ENCODE measurements around the gene GUCY1A2.

DNA sequence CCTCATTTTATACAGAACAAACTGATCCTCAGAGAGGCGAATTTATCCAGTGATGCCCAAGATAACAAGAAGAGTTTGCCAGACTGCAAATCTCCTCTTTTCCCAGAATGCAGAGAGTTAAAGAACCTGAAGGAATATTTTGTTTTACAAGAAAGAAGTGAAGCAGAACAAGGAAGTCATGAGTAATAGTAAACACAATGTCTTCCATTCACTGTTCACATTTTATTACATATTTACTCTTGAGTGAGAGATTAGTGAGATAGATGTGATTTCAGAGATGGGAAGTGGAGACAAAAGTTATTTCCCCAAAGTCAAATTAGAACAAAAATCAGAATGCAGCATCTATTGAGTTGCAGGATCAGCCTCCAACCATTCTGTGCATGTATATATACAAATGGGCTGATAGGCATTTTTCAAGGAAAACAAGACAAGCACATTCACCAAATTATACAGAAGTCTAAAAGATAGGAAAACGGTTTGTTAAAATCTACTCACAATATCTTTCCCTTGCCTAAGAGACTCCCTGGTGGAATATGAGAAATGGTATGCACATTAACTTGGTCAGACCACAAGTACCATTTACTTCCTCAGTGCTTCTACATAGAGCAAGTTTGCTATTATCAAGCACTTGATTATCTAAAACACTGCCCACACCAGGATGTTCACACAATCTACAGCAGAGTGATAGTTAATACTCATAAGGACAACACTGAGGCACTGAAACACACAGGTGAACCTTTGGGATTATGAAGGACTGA is 12.0 kb downstream of the GUCY1A2 start:
- TF ChIP-seq POLR2A (IDR thresholded peaks at IDR 0.05), result no peak
- TF ChIP-seq, protein P1, sequence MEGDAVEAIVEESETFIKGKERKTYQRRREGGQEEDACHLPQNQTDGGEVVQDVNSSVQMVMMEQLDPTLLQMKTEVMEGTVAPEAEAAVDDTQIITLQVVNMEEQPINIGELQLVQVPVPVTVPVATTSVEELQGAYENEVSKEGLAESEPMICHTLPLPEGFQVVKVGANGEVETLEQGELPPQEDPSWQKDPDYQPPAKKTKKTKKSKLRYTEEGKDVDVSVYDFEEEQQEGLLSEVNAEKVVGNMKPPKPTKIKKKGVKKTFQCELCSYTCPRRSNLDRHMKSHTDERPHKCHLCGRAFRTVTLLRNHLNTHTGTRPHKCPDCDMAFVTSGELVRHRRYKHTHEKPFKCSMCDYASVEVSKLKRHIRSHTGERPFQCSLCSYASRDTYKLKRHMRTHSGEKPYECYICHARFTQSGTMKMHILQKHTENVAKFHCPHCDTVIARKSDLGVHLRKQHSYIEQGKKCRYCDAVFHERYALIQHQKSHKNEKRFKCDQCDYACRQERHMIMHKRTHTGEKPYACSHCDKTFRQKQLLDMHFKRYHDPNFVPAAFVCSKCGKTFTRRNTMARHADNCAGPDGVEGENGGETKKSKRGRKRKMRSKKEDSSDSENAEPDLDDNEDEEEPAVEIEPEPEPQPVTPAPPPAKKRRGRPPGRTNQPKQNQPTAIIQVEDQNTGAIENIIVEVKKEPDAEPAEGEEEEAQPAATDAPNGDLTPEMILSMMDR (IDR thresholded peaks at IDR 0.05), result no peak

Measured in uterus (tissue), 2 donors.